Testis (tissue), 2 donors: ENCODE measurements around the gene TRANK1.

Experiments
- CTCF ChIP-seq, 3 experiments: fragments of 450-650 bp in 2 of 3; fragments of 200-600 bp in 1 of 3; sonication (generic) in 1 of 3; IDR thresholded peaks; one replicate each; pipeline ENCODE4 v1.5.1; 2016 to 2019; ENCODE audit warnings: antibody characterized with exemption in 3 of 3, mild to moderate bottlenecking in 2 of 3, moderate library complexity in 1 of 3
- POLR2A ChIP-seq: fragments of 450-650 bp; IDR thresholded peaks from one replicate; pipeline ENCODE4 v1.6.1; 2017; ENCODE audit warnings: antibody characterized with exemption, mild to moderate bottlenecking, moderate library complexity

- no peak for TF ChIP-seq CTCF (IDR thresholded peaks at IDR 0.05)
- TF ChIP-seq POLR2A = no peak
Measured at GRCh38 chr3:36815375-36815774, 129.5 kb downstream of the TRANK1 start.
